K562 (cell line): ENCODE measurements around the gene SNX4. TPM values are rescaled to one million over a fixed set of nuclear protein-coding genes. Genes with fewer than 3 reads are reported as not detected.

Experiments used
- ARID1B ChIP-seq: fragments of 450-650 bp; IDR thresholded peaks from 2 replicates; pipeline ENCODE4 v1.6.1; 2016; ENCODE audit warnings: antibody characterized with exemption, mild to moderate bottlenecking, inconsistent platforms
- ATF2 ChIP-seq: sonication (generic); formaldehyde crosslinking; IDR thresholded peaks from 2 replicates; pipeline ENCODE4 v1.8.1; 2022; ENCODE audit warnings: missing genetic modification reagents
- CBFA2T3 ChIP-seq: fragments of 450-650 bp; IDR thresholded peaks from 2 replicates; pipeline ENCODE4 v1.6.1; 2017
- CREB3 ChIP-seq: fragments of 450-650 bp; conservative IDR thresholded peaks from 2 replicates; pipeline ENCODE4 v1.6.1; 2016; ENCODE audit warnings: missing genetic modification characterization, low read depth, mild to moderate bottlenecking, missing compliant biosample characterization, moderate library complexity
- DDX20 ChIP-seq: fragments of 450-650 bp; IDR thresholded peaks from 2 replicates; pipeline ENCODE4 v1.6.1; 2016; ENCODE audit warnings: missing genetic modification characterization, low read depth, mild to moderate bottlenecking, missing compliant biosample characterization, moderate library complexity
- DPF2 ChIP-seq: fragments of 450-650 bp; IDR thresholded peaks from 2 replicates; pipeline ENCODE4 v1.6.1; 2016
- FOS ChIP-seq: IDR thresholded peaks from 3 replicates; pipeline ENCODE4 v1.6.1; 2011; ENCODE audit not compliant: insufficient read length; ENCODE audit errors: extremely low read depth
- FOSL1 ChIP-seq: fragments of 200-800 bp; sonication (Bioruptor generic); conservative IDR thresholded peaks from 2 replicates; pipeline ENCODE4 v1.6.1; 2016; ENCODE audit warnings: missing genetic modification characterization, missing compliant biosample characterization
- HEY1 ChIP-seq: fragments of 250-450 bp; sonication (Bioruptor Pico); IDR thresholded peaks from 2 replicates; pipeline ENCODE4 v1.5.0; 2020; ENCODE audit warnings: mild to moderate bottlenecking, moderate library complexity, borderline replicate concordance
- KLF16 ChIP-seq: IDR thresholded peaks from 2 replicates; pipeline ENCODE4 v1.6.1; 2016; ENCODE audit warnings: antibody characterized with exemption
- MEIS2 ChIP-seq: fragments of 450-650 bp; IDR thresholded peaks from 2 replicates; pipeline ENCODE4 v1.6.1; 2014; ENCODE audit warnings: mild to moderate bottlenecking; ENCODE audit not compliant: partially characterized antibody
- NCOA1 ChIP-seq: fragments of 450-650 bp; IDR thresholded peaks from 2 replicates; pipeline ENCODE4 v1.6.1; 2016; ENCODE audit warnings: low read depth
- NFIC ChIP-seq: fragments of 450-650 bp; IDR thresholded peaks from 2 replicates; pipeline ENCODE4 v1.6.1; 2017; ENCODE audit warnings: mild to moderate bottlenecking, inconsistent platforms
- PATZ1 ChIP-seq: fragments of 250-450 bp; sonication (Bioruptor Pico); IDR thresholded peaks from 2 replicates; pipeline ENCODE4 v1.5.0; 2020; ENCODE audit warnings: mild to moderate bottlenecking, borderline replicate concordance
- PKNOX1 ChIP-seq: fragments of 450-650 bp; IDR thresholded peaks from 2 replicates; pipeline ENCODE4 v1.6.1; 2016
- RBM39 ChIP-seq: fragments of 200-400 bp; formaldehyde crosslinking; optimal IDR thresholded peaks from 2 replicates; pipeline ENCODE3; 2018; ENCODE audit warnings: low read depth, low read length
- RCOR1 ChIP-seq, 2 experiments: IDR thresholded peaks; 2 replicates each; pipeline ENCODE4 v1.6.1; 2012; ENCODE audit warnings: low read depth in 2 of 2, low read length in 2 of 2, borderline replicate concordance in 1 of 2, improper control_type of control experiment in 1 of 2
- SMARCA4 ChIP-seq: fragments of 450-650 bp; IDR thresholded peaks from 2 replicates; pipeline ENCODE4 v1.6.1; 2016
- SMARCA5 ChIP-seq: fragments of 450-650 bp; IDR thresholded peaks from 2 replicates; pipeline ENCODE4 v1.6.1; 2016
- SNAPC5 ChIP-seq: fragments of 250-450 bp; sonication (Bioruptor Pico); IDR thresholded peaks from 2 replicates; pipeline ENCODE4 v1.8.0; 2021; ENCODE audit warnings: moderate library complexity, mild to moderate bottlenecking, inconsistent platforms
- SUPT5H ChIP-seq: fragments of 450-650 bp; IDR thresholded peaks from 2 replicates; pipeline ENCODE4 v1.6.1; 2016
- U2AF1 ChIP-seq: fragments of 200-400 bp; formaldehyde crosslinking; optimal IDR thresholded peaks from 2 replicates; pipeline ENCODE3; 2017; ENCODE audit warnings: mild to moderate bottlenecking, low read depth, low read length, moderate library complexity
- ZFPM2 ChIP-seq: fragments of 250-450 bp; sonication (Bioruptor Pico); IDR thresholded peaks from 2 replicates; pipeline ENCODE4 v1.5.1; 2022; ENCODE audit warnings: mild to moderate bottlenecking
- ZFX ChIP-seq: sonication (generic); formaldehyde crosslinking; IDR thresholded peaks from 2 replicates; pipeline ENCODE4 v1.8.0; 2022; ENCODE audit warnings: mild to moderate bottlenecking, missing genetic modification reagents, moderate library complexity
- ZNF551 ChIP-seq: fragments of 250-450 bp; sonication (Bioruptor Pico); IDR thresholded peaks from 2 replicates; pipeline ENCODE4 v1.5.0; 2021; ENCODE audit warnings: mild to moderate bottlenecking, moderate library complexity
- ZSCAN32 ChIP-seq: fragments of 450-650 bp; formaldehyde crosslinking; IDR thresholded peaks from 2 replicates; pipeline ENCODE4 v1.4.0; 2020; ENCODE audit warnings: mild to moderate bottlenecking, moderate library complexity
- polyA plus RNA-seq, 8 experiments: library from polyadenylated mRNA; depleted of rRNA in 4 of 8; stranded (reverse) in 5 of 8; unstranded in 3 of 8; fragments of >200 nt; fragmentation: Nextera tagmentation in 2 of 8; fragmentation: Illumina TruSeq in 1 of 8; extraction: Ambion mirVana in 2 of 8; extraction: Trizol in 1 of 8; gene quantifications; 2 replicates each; pipeline versions ENCODE4 v1.2.1 to v1.2.3, GENCODE V29; 2011 to 2014; ENCODE audit warnings: inconsistent platforms in 1 of 8, missing spikeins in 1 of 8
- total RNA-seq, 7 experiments: library from RNA; depleted of rRNA in 6 of 7; stranded (reverse); fragments of >200 nt in 6 of 7; fragmentation: Illumina TruSeq in 2 of 7; extraction: Trizol in 2 of 7; gene quantifications; 2 replicates each; pipeline versions ENCODE4 v1.2.1 to v1.2.3, GENCODE V29; 2011 to 2021; ENCODE audit warnings: low replicate concordance in 1 of 7

The SNX4 gene
- total and polyA plus RNA-seq, 9 of the 15 experiments (the other 6 are each of a cell fraction or from before 2014, with no cell fraction given), result 11.4 to 40.3 (median 30.0) TPM

- TF ChIP-seq NCOA1 (no peak), PATZ1 (CRISPR knock-in tag) (no peak), ZNF551 (CRISPR knock-in tag) (no peak), SNAPC5 (CRISPR knock-in tag) (no peak), U2AF1 (no peak), PKNOX1 (peak; percentile 66), FOSL1 (tag) (peak; percentile 49), MEIS2 (peak; percentile 88), SUPT5H (no peak), ATF2 (no peak), SMARCA5 (no peak), DPF2 (0 out of 2 replicates have a peak, but pooled peaks have one; percentile 37), HEY1 (no peak), KLF16 (no peak), CREB3 (no peak), ZSCAN32 (CRISPR knock-in tag) (no peak), ZFX (CRISPR knock-in tag) (no peak), CBFA2T3 (peak; percentile 50), RCOR1 (IDR thresholded peaks at IDR 0.05; ENCODE audit: borderline replicate concordance in 1 of 2, low read depth in 2 of 2, low read length in 2 of 2) (no peak), ZFPM2 (CRISPR knock-in tag) (no peak), SMARCA4 (peak; percentile 48; the same call in 1 of the 2 replicates), RBM39 (no peak), ARID1B (peak; percentile 56; the same call in 1 of the 2 replicates), DDX20 (tag) (no peak), NFIC (peak; percentile 88), FOS (no peak)
These were observed 7.7 kb downstream of the SNX4 start (continued) for GRCh38 chr3:125512135-125512920.
